ENCODE results near the gene SLC22A25. TPM values are rescaled to one million over a fixed set of nuclear protein-coding genes. Genes with fewer than 3 reads are reported as not detected.

The SLC22A25 gene
- polyA plus RNA-seq, 1 donor (not counting 4 experiments of a cell fraction or from before 2014, with no cell fraction given): not detected

GRCh38 chr11:63242089-63242781 is 1.2 kb downstream of the SLC22A25 start:
- no peaks in the 10 kb centered on the region for H3K9me1 ChIP-seq (ENCODE audit: control insufficient read depth, extremely low read depth, insufficient read depth, low read length)
- H2AFZ ChIP-seq (ENCODE audit: control insufficient read depth, low read length): no peak overlapping the region
- TF ChIP-seq EZH2 (IDR thresholded peaks at IDR 0.05; ENCODE audit: low read length): no peak
- no peak for TF ChIP-seq CTCF (optimal IDR thresholded peaks at IDR 0.05 in 1 of 3, IDR thresholded peaks at IDR 0.05 in 1 of 3, conservative IDR thresholded peaks at IDR 0.05 in 1 of 3; ENCODE audit: extremely low read depth in 1 of 3, insufficient read depth in 2 of 3, low read length in 3 of 3)
- H3K36me3 ChIP-seq (ENCODE audit: control insufficient read depth in 2 of 2, extremely low read depth in 1 of 2, insufficient read depth in 2 of 2, low read length in 2 of 2): no peaks in the 10 kb centered on the region
- no peak for DNase-seq (ENCODE audit: low read depth, low spot score)
- H3K4me1 ChIP-seq (ENCODE audit: control insufficient read depth, extremely low read depth, insufficient read depth, low read length): no peaks in the 10 kb centered on the region
- FAIRE-seq: no peak
- no peaks in the 10 kb centered on the region for H3K9me3 ChIP-seq (ENCODE audit: control insufficient read depth, low read depth, low read length)
- H3K27me3 ChIP-seq (ENCODE audit: control insufficient read depth, extremely low read depth, insufficient read depth, low read length): no peaks in the 10 kb centered on the region
- H3K79me2 ChIP-seq (ENCODE audit: control insufficient read depth, insufficient read depth, low read length): no peaks in the 10 kb centered on the region
- no peak overlapping the region for H3K27ac ChIP-seq (ENCODE audit: control insufficient read depth, insufficient read depth, low read length)
- no peaks in the 10 kb centered on the region for H4K20me1 ChIP-seq (ENCODE audit: control insufficient read depth, extremely low read depth, insufficient read depth, low read length)
- no peak overlapping the region for H3K4me2 ChIP-seq (ENCODE audit: control insufficient read depth, extremely low read depth, insufficient read depth, low read depth, low read length)
- no peak overlapping the region for H3K9ac ChIP-seq (ENCODE audit: control insufficient read depth, extremely low read depth, insufficient read depth, low read length)
- dilution Hi-C loops (cut with MboI; ENCODE audit: extremely low pct_ligation_motif_present, low sequenced_read_pairs): no loop called here
- H3K4me3 ChIP-seq (ENCODE audit: control insufficient read depth in 2 of 3, extremely low read depth in 1 of 3, insufficient read depth in 2 of 3, low read depth in 1 of 3, low read length in 3 of 3): no peak overlapping the region

- dilution Hi-C loops (cut with MboI; ENCODE audit: extremely low pct_ligation_motif_present, low sequenced_read_pairs): no loop called here
- FAIRE-seq: no peak
Observed at GRCh38 chr11:63240791-63241379, 2.5 kb downstream of the SLC22A25 start.

More at GRCh38 chr11:63240791-63241379, 2.5 kb downstream of the SLC22A25 start:
- Histone ChIP-seq H3K9me3 (ENCODE audit: control insufficient read depth, low read depth, low read length) (no peaks in the 10 kb centered on the region), H3K27ac (ENCODE audit: control insufficient read depth, insufficient read depth, low read length) (no peak overlapping the region), H3K4me3 (ENCODE audit: control insufficient read depth in 2 of 3, extremely low read depth in 1 of 3, insufficient read depth in 2 of 3, low read depth in 1 of 3, low read length in 3 of 3) (no peak overlapping the region), H3K9ac (ENCODE audit: control insufficient read depth, extremely low read depth, insufficient read depth, low read length) (no peak overlapping the region), H3K79me2 (ENCODE audit: control insufficient read depth, insufficient read depth, low read length) (no peaks in the 10 kb centered on the region), H4K20me1 (ENCODE audit: control insufficient read depth, extremely low read depth, insufficient read depth, low read length) (no peaks in the 10 kb centered on the region), H3K4me2 (ENCODE audit: control insufficient read depth, extremely low read depth, insufficient read depth, low read depth, low read length) (no peak overlapping the region), H3K36me3 (ENCODE audit: control insufficient read depth in 2 of 2, extremely low read depth in 1 of 2, insufficient read depth in 2 of 2, low read length in 2 of 2) (no peaks in the 10 kb centered on the region), H2AFZ (ENCODE audit: control insufficient read depth, low read length) (no peak overlapping the region), H3K27me3 (ENCODE audit: control insufficient read depth, extremely low read depth, insufficient read depth, low read length) (no peaks in the 10 kb centered on the region), H3K9me1 (ENCODE audit: control insufficient read depth, extremely low read depth, insufficient read depth, low read length) (no peaks in the 10 kb centered on the region), H3K4me1 (ENCODE audit: control insufficient read depth, extremely low read depth, insufficient read depth, low read length) (no peaks in the 10 kb centered on the region)
- no peak for DNase-seq (ENCODE audit: low read depth, low spot score)
- no peak for TF ChIP-seq CTCF (optimal IDR thresholded peaks at IDR 0.05 in 1 of 3, IDR thresholded peaks at IDR 0.05 in 1 of 3, conservative IDR thresholded peaks at IDR 0.05 in 1 of 3; ENCODE audit: extremely low read depth in 1 of 3, insufficient read depth in 2 of 3, low read length in 3 of 3)
- no peak for TF ChIP-seq EZH2 (IDR thresholded peaks at IDR 0.05; ENCODE audit: low read length)

All from keratinocyte (primary cell).